GM12801 (cell line): Measurements from ENCODE around the gene IKZF1.

Experiments used
- CTCF ChIP-seq: IDR thresholded peaks from one replicate; pipeline ENCODE4 v1.5.1; 2011; ENCODE audit warnings: control low read depth; ENCODE audit not compliant: insufficient read length; ENCODE audit errors: extremely low read depth

Gene IKZF1

GRCh38 chr7:50359258-50359994 is 54.9 kb downstream of the IKZF1 start:
- no peak for TF ChIP-seq CTCF

GRCh38 chr7:50359995-50360925 is 55.7 kb downstream of the IKZF1 start:
- TF ChIP-seq CTCF: no peak

DNA sequence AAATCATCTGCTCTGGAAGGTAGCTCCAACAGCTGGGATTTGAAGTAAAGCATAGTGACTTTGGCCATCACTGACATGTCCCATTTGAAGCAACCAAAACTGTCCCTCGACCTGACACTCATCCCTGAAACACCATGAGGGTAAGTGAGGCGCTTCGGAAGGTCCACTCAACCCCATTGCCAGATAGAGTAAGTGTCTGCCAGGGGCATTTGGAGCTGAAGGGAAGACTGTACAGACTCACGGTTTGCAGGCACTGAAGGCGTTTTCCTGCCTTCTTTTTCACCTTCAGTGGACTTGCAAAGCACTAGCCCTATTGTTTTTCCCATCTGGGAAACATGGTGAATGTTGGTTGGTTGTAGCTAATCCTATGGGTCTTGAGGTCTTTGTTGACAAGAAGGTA is 57.6 kb downstream of the IKZF1 start:
- no peak for TF ChIP-seq CTCF

DNA sequence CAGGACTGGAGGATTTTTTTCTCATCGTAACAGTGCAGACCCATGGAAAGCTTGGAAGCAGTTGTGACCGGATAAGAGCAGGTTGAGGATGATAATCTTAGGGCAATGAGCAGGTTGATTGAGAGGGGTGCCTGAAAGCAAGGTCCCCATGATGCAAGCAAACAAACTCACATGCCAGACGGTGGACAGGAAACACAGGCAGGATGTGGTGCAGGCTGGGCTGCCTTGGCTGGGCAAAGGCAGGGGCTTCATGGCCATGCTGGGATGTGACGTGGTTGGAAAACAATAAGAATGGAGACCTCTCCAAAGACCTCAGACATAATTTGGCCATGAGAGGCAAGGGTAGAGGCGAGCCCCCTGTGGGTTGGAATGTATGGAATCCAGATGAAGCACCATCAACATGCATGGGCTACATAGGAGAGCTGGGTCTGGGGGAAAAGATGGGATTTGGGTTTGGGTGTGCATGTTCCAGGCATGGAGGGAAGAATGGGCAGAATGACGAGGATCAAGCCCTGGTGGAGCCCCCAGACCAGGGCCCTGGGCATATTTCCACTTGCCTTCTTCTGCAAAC is 58.3 kb downstream of the IKZF1 start:
- TF ChIP-seq CTCF: no peak

DNA sequence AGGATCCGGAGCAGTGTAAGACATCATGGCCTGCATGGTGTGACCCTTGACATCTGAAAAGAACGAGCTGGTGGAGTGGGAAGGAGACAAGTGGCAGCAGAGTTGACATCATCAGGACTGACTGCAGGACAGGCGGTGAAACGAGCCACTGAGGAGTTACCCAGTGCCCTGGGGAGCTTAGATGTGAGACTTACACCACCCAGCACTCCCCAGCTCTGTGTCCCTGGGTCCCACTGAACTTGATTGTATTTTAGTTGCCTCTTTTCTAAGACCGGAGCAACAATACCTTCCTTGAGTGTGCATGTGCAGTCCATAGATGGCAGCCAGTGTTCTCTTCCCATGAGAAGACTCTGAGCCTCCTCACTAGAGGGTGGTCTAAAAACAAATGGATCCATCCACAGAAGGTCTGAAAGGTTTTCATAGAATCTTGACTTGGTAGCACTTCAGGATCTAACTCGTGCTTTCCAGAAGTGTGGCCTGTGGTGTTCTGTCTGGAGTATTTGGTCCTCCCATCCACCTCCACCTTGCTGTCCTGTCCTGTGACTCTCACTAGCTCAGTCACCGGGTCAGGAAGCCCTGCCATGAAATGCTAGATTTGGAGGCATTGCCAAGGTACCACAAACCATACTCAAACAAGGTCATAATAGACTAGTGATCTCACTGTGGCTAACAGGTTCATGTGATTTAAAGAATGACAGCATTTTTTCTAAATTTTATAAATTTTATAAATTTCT is 59.0 kb downstream of the IKZF1 start:
- no peak for TF ChIP-seq CTCF

DNA sequence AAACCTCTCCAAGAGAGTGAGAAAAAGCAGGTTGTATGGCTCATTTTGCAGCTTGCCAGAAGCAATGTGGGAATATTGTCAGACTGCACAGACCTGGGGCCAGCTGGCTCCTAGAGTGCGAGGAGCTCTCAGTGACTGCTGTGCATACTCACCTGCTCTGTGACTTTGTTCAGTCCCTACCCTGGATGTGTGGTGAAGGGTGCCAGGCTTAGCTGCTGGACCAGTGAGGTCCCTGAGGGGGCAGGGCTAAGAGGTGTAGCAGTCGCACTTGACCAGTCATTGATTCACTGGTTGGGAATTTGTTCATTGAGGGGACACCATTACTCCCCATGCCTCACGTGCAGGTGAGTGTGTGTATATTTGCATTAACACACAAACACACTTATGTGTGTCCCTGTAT is 60.1 kb downstream of the IKZF1 start:
- TF ChIP-seq CTCF: no peak

DNA sequence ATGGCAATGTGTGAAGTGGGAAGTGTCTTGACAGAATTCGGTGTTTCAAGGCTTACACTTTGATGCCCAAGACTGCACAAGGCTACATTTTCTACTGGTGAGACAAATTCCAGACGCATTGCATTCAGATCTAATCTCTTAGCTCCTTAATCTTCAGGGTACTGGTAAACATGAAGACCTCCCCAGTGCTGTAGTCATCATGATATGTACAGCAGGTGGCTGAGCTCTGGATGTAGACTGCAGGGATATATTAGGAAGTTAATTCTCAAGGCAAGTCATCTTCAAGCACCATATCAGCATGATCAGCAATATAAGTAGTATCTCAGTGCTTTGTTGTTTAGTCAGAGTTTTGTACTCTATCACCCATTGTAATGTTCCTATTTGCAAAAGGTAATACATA is 61.8 kb downstream of the IKZF1 start:
- no peak for TF ChIP-seq CTCF
